HepG2 (cell line): ENCODE results near the gene C2orf74. TPM values are rescaled to one million over a fixed set of nuclear protein-coding genes. Genes with fewer than 3 reads are reported as not detected.

Experiments used
- AHR ChIP-seq: IDR thresholded peaks from 2 replicates; pipeline ENCODE4 v1.6.1; 2018; ENCODE audit warnings: missing genetic modification reagents, missing compliant biosample characterization
- ATM ChIP-seq: fragments of 450-650 bp; IDR thresholded peaks from 2 replicates; pipeline ENCODE4 v1.7.1; 2017; ENCODE audit warnings: mild to moderate bottlenecking, borderline replicate concordance
- CREB3 ChIP-seq: sonication (generic); formaldehyde crosslinking; IDR thresholded peaks from 2 replicates; pipeline ENCODE4 v1.5.0; 2020; ENCODE audit warnings: missing genetic modification reagents
- FOXP4 ChIP-seq: sonication (generic); formaldehyde crosslinking; IDR thresholded peaks from 2 replicates; pipeline ENCODE4 v1.4.0; 2020; ENCODE audit warnings: missing genetic modification reagents
- GATAD2A ChIP-seq: IDR thresholded peaks from 2 replicates; pipeline ENCODE4 v1.6.1; 2016
- HNRNPK ChIP-seq: fragments of 200-400 bp; formaldehyde crosslinking; IDR thresholded peaks from 2 replicates; pipeline ENCODE4 v1.6.1; 2018; ENCODE audit warnings: low read length, low read depth, moderate library complexity, mild to moderate bottlenecking; ENCODE audit not compliant: poor library complexity, severe bottlenecking
- KLF12 ChIP-seq: sonication (generic); formaldehyde crosslinking; IDR thresholded peaks from 2 replicates; pipeline ENCODE4 v1.4.0; 2020; ENCODE audit warnings: missing genetic modification reagents, borderline replicate concordance
- KMT2A ChIP-seq: sonication (generic); formaldehyde crosslinking; IDR thresholded peaks from 2 replicates; pipeline ENCODE4 v1.4.0; 2020; ENCODE audit warnings: missing genetic modification reagents
- MAFG ChIP-seq: sonication (generic); formaldehyde crosslinking; IDR thresholded peaks from 2 replicates; pipeline ENCODE4 v1.5.1; 2020; ENCODE audit warnings: mild to moderate bottlenecking, missing genetic modification reagents
- PCBP2 ChIP-seq: fragments of 200-400 bp; formaldehyde crosslinking; optimal IDR thresholded peaks from 2 replicates; pipeline ENCODE3; 2018; ENCODE audit warnings: low read length, low read depth; ENCODE audit not compliant: poor library complexity, severe bottlenecking
- SIN3B ChIP-seq: fragments of 150-350 bp; IDR thresholded peaks from 2 replicates; pipeline ENCODE4 v1.6.1; 2014; ENCODE audit warnings: low read length
- SRY ChIP-seq: sonication (generic); formaldehyde crosslinking; IDR thresholded peaks from 2 replicates; pipeline ENCODE4 v1.8.0; 2022; ENCODE audit warnings: mild to moderate bottlenecking, missing genetic modification reagents
- TSC22D2 ChIP-seq: sonication (generic); formaldehyde crosslinking; IDR thresholded peaks from 2 replicates; pipeline ENCODE4 v1.5.1; 2020; ENCODE audit warnings: missing genetic modification reagents, mild to moderate bottlenecking, borderline replicate concordance
- U2AF2 ChIP-seq: fragments of 200-400 bp; formaldehyde crosslinking; IDR thresholded peaks from 2 replicates; pipeline ENCODE4 v1.6.1; 2017; ENCODE audit warnings: low read depth, mild to moderate bottlenecking, low read length
- ZNF101 ChIP-seq: sonication (generic); formaldehyde crosslinking; IDR thresholded peaks from 2 replicates; pipeline ENCODE4 v1.4.0; 2020; ENCODE audit warnings: mild to moderate bottlenecking, low read depth, missing genetic modification reagents, borderline replicate concordance
- ZNF503 ChIP-seq: sonication (generic); formaldehyde crosslinking; IDR thresholded peaks from 2 replicates; pipeline ENCODE4 v1.4.0; 2020; ENCODE audit warnings: missing genetic modification reagents
- ZNF512 ChIP-seq: sonication (generic); formaldehyde crosslinking; IDR thresholded peaks from 2 replicates; pipeline ENCODE4 v1.4.0; 2020; ENCODE audit warnings: mild to moderate bottlenecking, missing genetic modification reagents
- ZNF792 ChIP-seq: IDR thresholded peaks from 2 replicates; pipeline ENCODE4 v1.6.1; 2016
- ZNF841 ChIP-seq: sonication (generic); formaldehyde crosslinking; IDR thresholded peaks from 2 replicates; pipeline ENCODE4 v1.8.1; 2023; ENCODE audit warnings: missing genetic modification reagents, borderline replicate concordance
- polyA plus RNA-seq, 8 experiments: library from polyadenylated mRNA; depleted of rRNA in 3 of 8; stranded (reverse) in 7 of 8; unstranded in 1 of 8; fragments of >200 nt; fragmentation: Illumina TruSeq in 4 of 8; extraction: Trizol in 4 of 8; gene quantifications; 2 replicates each; pipeline versions ENCODE4 v1.2.1 to v1.2.3, GENCODE V29; 2011 to 2016; ENCODE audit warnings: low read depth in 4 of 8, missing spikeins in 1 of 8, mixed read lengths in 1 of 8; ENCODE audit not compliant: insufficient read depth in 1 of 8
- total RNA-seq, 5 experiments: library from RNA; depleted of rRNA; stranded (reverse); fragments of >200 nt; fragmentation: Illumina TruSeq; extraction: Trizol; gene quantifications; 2 replicates each; pipeline ENCODE4 v1.2.3, GENCODE V29; 2016; ENCODE audit warnings: low read depth in 1 of 5

The C2orf74 gene
- total and polyA plus RNA-seq, 2 of the 13 experiments (the other 11 are each of a cell fraction or from before 2014, with no cell fraction given), result 10.6 to 13.8 TPM

GRCh38 chr2:61179701-61180639, 18.0 kb downstream of the C2orf74 start (continued):
- TF ChIP-seq ZNF512, result no peak
- no peak for TF ChIP-seq CREB3
- TF ChIP-seq MAFG (CRISPR knock-in tag), result no peak
- no peak for TF ChIP-seq ZNF841 (CRISPR knock-in tag)
- no peak for TF ChIP-seq AHR (CRISPR knock-in tag)
- TF ChIP-seq PCBP2, result no peak
- no peak for TF ChIP-seq ZNF792 (CRISPR knock-in tag)
- no peak for TF ChIP-seq GATAD2A (CRISPR knock-in tag)
- no peak for TF ChIP-seq ZNF503
- no peak for TF ChIP-seq KLF12 (CRISPR knock-in tag)
- TF ChIP-seq KMT2A (CRISPR knock-in tag), result no peak
- TF ChIP-seq SIN3B, result no peak
- TF ChIP-seq ATM, result no peak
- no peak for TF ChIP-seq ZNF101 (CRISPR knock-in tag)
- no peak for TF ChIP-seq TSC22D2 (CRISPR knock-in tag)
- TF ChIP-seq FOXP4, result no peak
- TF ChIP-seq SRY (CRISPR knock-in tag), result no peak
- TF ChIP-seq HNRNPK, result no peak
- TF ChIP-seq U2AF2, result no peak
